Tibial artery (tissue), 4 donors: ENCODE results near the gene PTPRN2.

ENCODE experiments used
- DNase-seq, 2 donors: peaks; one replicate each; pipeline ENCODE4 v3.0.0-alpha.2; 2019
- H3K27ac ChIP-seq, 2 donors: fragments of 200-600 bp; sonication (generic) in 1 of 2; 1 replicate in 1 of 2; 2 replicates in 1 of 2; pipeline ENCODE4 v1.5.1; 2018 to 2019; ENCODE audit warnings: mild to moderate bottlenecking in 1 of 2
- H3K27me3 ChIP-seq, 2 donors: fragments of 200-600 bp; sonication (generic) in 1 of 2; one replicate each; pipeline versions ENCODE4 v1.5.1 to v1.6.0; 2016 to 2019
- H3K36me3 ChIP-seq, 3 donors: fragments of 200-600 bp; sonication (generic) in 2 of 3; one replicate each; pipeline ENCODE4 v1.5.1; 2016 to 2019; ENCODE audit warnings: mild to moderate bottlenecking in 2 of 3
- H3K4me1 ChIP-seq, 4 donors: fragments of 200-600 bp; sonication (generic) in 2 of 4; 1 replicate in 3 of 4; 2 replicates in 1 of 4; pipeline ENCODE4 v1.5.1; 2016 to 2019
- H3K4me3 ChIP-seq, 2 donors: fragments of 200-600 bp; sonication (generic) in 1 of 2; 1 replicate in 1 of 2; 2 replicates in 1 of 2; pipeline ENCODE4 v1.5.1; 2018 to 2019; ENCODE audit warnings: mild to moderate bottlenecking in 2 of 2
- H3K9me3 ChIP-seq, 3 donors: fragments of 200-600 bp; sonication (generic) in 1 of 3; one replicate each; pipeline ENCODE4 v1.5.1; 2016 to 2019
- CTCF ChIP-seq, 2 experiments: fragments of 200-600 bp in 1 of 2; fragments of 450-650 bp in 1 of 2; IDR thresholded peaks; one replicate each; pipeline ENCODE4 v1.5.1; 2017 to 2019; ENCODE audit warnings: antibody characterized with exemption in 2 of 2, mild to moderate bottlenecking in 1 of 2, moderate library complexity in 1 of 2
- intact Hi-C: fragments of 100-400 bp; cut with DNase I; formaldehyde crosslinking; loops from one replicate; pipeline ENCODE4 v1.15.0; 2023; ENCODE audit warnings: low total_unique reads

Gene PTPRN2

GRCh38 chr7:158076656-158077055, 511.0 kb downstream of the PTPRN2 start:
- peak in 1 of 2 donors; percentile 48 for DNase-seq
- no peak overlapping the region for H3K27ac ChIP-seq
- no peaks in the 10 kb centered on the region for H3K36me3 ChIP-seq
- no peak overlapping the region for H3K4me3 ChIP-seq
- no peaks in the 10 kb centered on the region for H3K4me1 ChIP-seq
- no peaks in the 10 kb centered on the region for H3K9me3 ChIP-seq
- H3K27me3 ChIP-seq = peaks cover 0 to 9% of the 10 kb centered on the region in 2 donors
- intact Hi-C loops = no loop called here
- TF ChIP-seq CTCF (IDR thresholded peaks at IDR 0.05) = no peak

- Histone ChIP-seq H3K27ac (no peak overlapping the region), H3K4me3 (no peak overlapping the region), H3K9me3 (no peaks in the 10 kb centered on the region), H3K36me3 (no peaks in the 10 kb centered on the region), H3K4me1 (no peaks in the 10 kb centered on the region), H3K27me3 (peaks cover 0 to 9% of the 10 kb centered on the region in 2 donors)
- intact Hi-C loops = no loop called here
- peak in 1 of 2 donors; percentile 48 for DNase-seq
- TF ChIP-seq CTCF (IDR thresholded peaks at IDR 0.05) = no peak
These were observed 511.4 kb downstream of the PTPRN2 start for GRCh38 chr7:158076215-158076614.

- Histone ChIP-seq H3K27ac (no peak overlapping the region), H3K4me3 (no peak overlapping the region), H3K9me3 (no peaks in the 10 kb centered on the region), H3K27me3 (peaks cover 0 to 9% of the 10 kb centered on the region in 2 donors), H3K36me3 (no peaks in the 10 kb centered on the region), H3K4me1 (no peaks in the 10 kb centered on the region)
- peak in 1 of 2 donors; percentile 52 for DNase-seq
- intact Hi-C loops = no loop called here
- no peak for TF ChIP-seq CTCF (IDR thresholded peaks at IDR 0.05)
These were observed 512.0 kb downstream of the PTPRN2 start for GRCh38 chr7:158075633-158076001.

GRCh38 chr7:158074896-158075632, 512.6 kb downstream of the PTPRN2 start:
- no peak overlapping the region for H3K27ac ChIP-seq

More at GRCh38 chr7:158074896-158075632, 512.6 kb downstream of the PTPRN2 start:
- Histone ChIP-seq H3K4me1 (no peaks in the 10 kb centered on the region), H3K4me3 (no peak overlapping the region), H3K9me3 (no peaks in the 10 kb centered on the region), H3K27me3 (peaks cover 0 to 9% of the 10 kb centered on the region in 2 donors), H3K36me3 (no peaks in the 10 kb centered on the region)
- TF ChIP-seq CTCF (IDR thresholded peaks at IDR 0.05) = no peak
- DNase-seq = peak in 1 of 2 donors; percentile 42
- intact Hi-C loops = no loop called here
